Measurements from ENCODE around the gene SERPINB11.

- TF ChIP-seq EZH2 (IDR thresholded peaks at IDR 0.05; ENCODE audit: borderline replicate concordance, low read length), result no peak
- TF ChIP-seq, protein P1, sequence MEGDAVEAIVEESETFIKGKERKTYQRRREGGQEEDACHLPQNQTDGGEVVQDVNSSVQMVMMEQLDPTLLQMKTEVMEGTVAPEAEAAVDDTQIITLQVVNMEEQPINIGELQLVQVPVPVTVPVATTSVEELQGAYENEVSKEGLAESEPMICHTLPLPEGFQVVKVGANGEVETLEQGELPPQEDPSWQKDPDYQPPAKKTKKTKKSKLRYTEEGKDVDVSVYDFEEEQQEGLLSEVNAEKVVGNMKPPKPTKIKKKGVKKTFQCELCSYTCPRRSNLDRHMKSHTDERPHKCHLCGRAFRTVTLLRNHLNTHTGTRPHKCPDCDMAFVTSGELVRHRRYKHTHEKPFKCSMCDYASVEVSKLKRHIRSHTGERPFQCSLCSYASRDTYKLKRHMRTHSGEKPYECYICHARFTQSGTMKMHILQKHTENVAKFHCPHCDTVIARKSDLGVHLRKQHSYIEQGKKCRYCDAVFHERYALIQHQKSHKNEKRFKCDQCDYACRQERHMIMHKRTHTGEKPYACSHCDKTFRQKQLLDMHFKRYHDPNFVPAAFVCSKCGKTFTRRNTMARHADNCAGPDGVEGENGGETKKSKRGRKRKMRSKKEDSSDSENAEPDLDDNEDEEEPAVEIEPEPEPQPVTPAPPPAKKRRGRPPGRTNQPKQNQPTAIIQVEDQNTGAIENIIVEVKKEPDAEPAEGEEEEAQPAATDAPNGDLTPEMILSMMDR (IDR thresholded peaks at IDR 0.05; ENCODE audit: low read length), result no peak
These were observed 18.9 kb upstream of the SERPINB11 start for GRCh38 chr18:63683890-63684289.
